ENCODE results near the gene SEZ6.
"Not testable (repeated sequence)": the region's sequence is repeated elsewhere in the genome, so short reads cannot be mapped to it uniquely, and the experiment has no call there.

Gene SEZ6

GRCh38 chr17:28937044-28937729 is 68.6 kb downstream of the SEZ6 start:
- Histone ChIP-seq H4K20me1 (ENCODE audit: insufficient read depth, low read length) (peaks cover 96% of the 10 kb centered on the region), H3K79me2 (ENCODE audit: low read length) (peaks cover 100% of the 10 kb centered on the region), H3K4me3 (ENCODE audit: low read length) (no peak overlapping the region), H3K9me3 (ENCODE audit: insufficient read depth, low read length) (no peaks in the 10 kb centered on the region), H3K4me1 (ENCODE audit: low read length) (no peaks in the 10 kb centered on the region), H3K4me2 (ENCODE audit: low read length) (no peak overlapping the region), H3K9ac (ENCODE audit: low read length) (no peak overlapping the region), H2AFZ (ENCODE audit: low read depth, low read length) (no peak overlapping the region), H3K36me3 (replicated peaks; ENCODE audit: low read depth, low read length) (peaks cover 72% of the 10 kb centered on the region), H3K27me3 (ENCODE audit: low read depth, low read length) (no peaks in the 10 kb centered on the region), H3K27ac (ENCODE audit: low read length) (no peak overlapping the region)
- no peak for TF ChIP-seq EZH2phosphoT487 (IDR thresholded peaks at IDR 0.05; ENCODE audit: low read depth)
- no peak for TF ChIP-seq CTCF (IDR thresholded peaks at IDR 0.05; ENCODE audit: low read depth, low read length)

GRCh38 chr17:28935744-28936460 is 69.9 kb downstream of the SEZ6 start:
- no peaks in the 10 kb centered on the region for H3K9me3 ChIP-seq (ENCODE audit: insufficient read depth, low read length)
- H3K4me1 ChIP-seq (ENCODE audit: low read length): no peaks in the 10 kb centered on the region
- peaks cover 67% of the 10 kb centered on the region for H3K36me3 ChIP-seq (replicated peaks; ENCODE audit: low read depth, low read length)
- no peaks in the 10 kb centered on the region for H3K27me3 ChIP-seq (ENCODE audit: low read depth, low read length)
- no peak overlapping the region for H3K4me2 ChIP-seq (ENCODE audit: low read length)
- H3K27ac ChIP-seq (ENCODE audit: low read length): no peak overlapping the region
- peaks cover 94% of the 10 kb centered on the region for H4K20me1 ChIP-seq (ENCODE audit: insufficient read depth, low read length)
- H2AFZ ChIP-seq (ENCODE audit: low read depth, low read length): no peak overlapping the region
- no peak for TF ChIP-seq CTCF (IDR thresholded peaks at IDR 0.05; ENCODE audit: low read depth, low read length)
- peaks cover 100% of the 10 kb centered on the region for H3K79me2 ChIP-seq (ENCODE audit: low read length)
- H3K9ac ChIP-seq (ENCODE audit: low read length): no peak overlapping the region
- no peak overlapping the region for H3K4me3 ChIP-seq (ENCODE audit: low read length)

- not testable (repeated sequence) for H3K4me1 ChIP-seq (ENCODE audit: low read length); H2AFZ ChIP-seq (ENCODE audit: low read depth, low read length); H3K4me3 ChIP-seq (ENCODE audit: low read length); H3K27ac ChIP-seq (ENCODE audit: low read length); H3K9ac ChIP-seq (ENCODE audit: low read length); H3K4me2 ChIP-seq (ENCODE audit: low read length); H3K27me3 ChIP-seq (ENCODE audit: low read depth, low read length); H3K9me3 ChIP-seq (ENCODE audit: insufficient read depth, low read length)
- H4K20me1 ChIP-seq (ENCODE audit: insufficient read depth, low read length): peaks cover 94% of the 10 kb centered on the region
- H3K36me3 ChIP-seq (replicated peaks; ENCODE audit: low read depth, low read length): peaks cover 67% of the 10 kb centered on the region
- H3K79me2 ChIP-seq (ENCODE audit: low read length): peaks cover 100% of the 10 kb centered on the region
Observed at GRCh38 chr17:28934508-28934907, 71.3 kb downstream of the SEZ6 start.

GRCh38 chr17:28929787-28930186 is 76.0 kb downstream of the SEZ6 start:
- Histone ChIP-seq H3K9me3 (ENCODE audit: insufficient read depth, low read length) (peaks cover 6% of the 10 kb centered on the region; the same call in 1 of the 2 replicates), H3K4me1 (ENCODE audit: low read length) (no peaks in the 10 kb centered on the region), H4K20me1 (ENCODE audit: insufficient read depth, low read length) (peaks cover 89% of the 10 kb centered on the region), H3K27ac (ENCODE audit: low read length) (no peak overlapping the region), H3K4me3 (ENCODE audit: low read length) (no peak overlapping the region), H3K4me2 (ENCODE audit: low read length) (no peak overlapping the region), H3K79me2 (ENCODE audit: low read length) (peaks cover 100% of the 10 kb centered on the region), H3K9ac (ENCODE audit: low read length) (no peak overlapping the region), H3K27me3 (ENCODE audit: low read depth, low read length) (no peaks in the 10 kb centered on the region), H3K36me3 (replicated peaks; ENCODE audit: low read depth, low read length) (peaks cover 75% of the 10 kb centered on the region), H2AFZ (ENCODE audit: low read depth, low read length) (no peak overlapping the region)
- TF ChIP-seq EZH2phosphoT487 (IDR thresholded peaks at IDR 0.05; ENCODE audit: low read depth): no peak
- no peak for TF ChIP-seq CTCF (IDR thresholded peaks at IDR 0.05; ENCODE audit: low read depth, low read length)

Measured in OCI-LY3 (cell line).